H54 (cell line): ENCODE data around the gene LYZL1.
"Not testable (repeated sequence)": the region's sequence is repeated elsewhere in the genome, so short reads cannot be mapped to it uniquely, and the experiment has no call there.

Source experiments
- DNase-seq: peaks from one replicate; pipeline ENCODE4 v3.0.0; 2011; ENCODE audit warnings: low spot score, mixed read lengths; ENCODE audit not compliant: insufficient read length
- FAIRE-seq: peaks from 3 replicates; lab custom pipeline; 2011; peaks lifted over from hg19 to GRCh38; lab: Jason Lieb, UNC
- POLR2A ChIP-seq: IDR thresholded peaks from 2 replicates; pipeline ENCODE4 v1.6.1; 2011; ENCODE audit warnings: low read depth, mild to moderate bottlenecking, low read length

LYZL1 gene

DNA sequence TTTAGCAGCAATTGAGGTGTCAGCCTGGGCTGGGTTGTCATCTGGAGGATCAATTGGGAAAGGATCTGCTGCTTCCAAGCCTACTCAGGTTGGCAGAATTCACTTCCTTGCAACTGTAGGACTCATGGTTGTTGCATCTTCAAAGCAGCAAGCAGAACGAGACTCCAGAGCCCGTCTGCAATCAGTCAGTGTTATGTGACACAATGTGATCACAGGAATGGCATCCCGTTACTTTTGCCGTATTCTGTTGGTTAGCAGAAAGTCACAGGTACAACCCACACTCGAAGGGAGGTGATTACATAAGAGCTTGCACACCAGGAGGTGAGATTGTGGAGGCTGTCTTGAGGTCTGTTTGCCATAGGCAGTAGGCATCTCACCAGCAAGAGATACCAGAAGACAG, 15.4 kb upstream of the LYZL1 start:
- TF ChIP-seq POLR2A = no peak
- FAIRE-seq (no peak), DNase-seq (no peak)

DNA sequence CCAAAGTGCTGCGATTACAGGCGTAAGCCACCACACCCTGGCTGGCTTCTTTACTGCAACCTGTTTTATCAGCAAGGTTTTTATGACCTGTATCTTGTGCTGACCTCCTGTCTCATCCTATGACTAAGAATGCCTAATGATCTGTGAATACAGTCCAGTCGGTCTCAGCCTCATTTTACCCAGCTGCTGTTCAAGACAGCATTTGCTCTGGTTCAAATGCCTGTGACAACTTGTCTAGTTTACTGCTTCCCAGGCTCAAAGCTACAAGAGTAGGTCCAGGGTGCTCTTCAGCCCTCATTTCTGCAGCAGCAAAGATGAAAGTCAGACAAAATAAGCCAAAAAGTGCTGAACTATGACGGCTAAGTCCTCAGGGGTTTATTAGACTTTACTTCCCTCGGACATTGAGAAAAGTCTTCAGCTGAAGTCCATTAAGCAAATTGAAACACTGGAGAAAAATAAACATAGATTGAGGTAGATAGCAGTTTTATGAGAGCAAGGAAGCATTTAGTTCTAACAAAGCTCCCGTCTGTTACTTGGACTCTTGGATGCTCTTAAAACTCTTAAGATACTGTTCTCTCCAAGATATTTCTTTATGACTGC, 12.5 kb upstream of the LYZL1 start:
- FAIRE-seq (no peak), DNase-seq (no peak)
- TF ChIP-seq POLR2A = no peak

DNA sequence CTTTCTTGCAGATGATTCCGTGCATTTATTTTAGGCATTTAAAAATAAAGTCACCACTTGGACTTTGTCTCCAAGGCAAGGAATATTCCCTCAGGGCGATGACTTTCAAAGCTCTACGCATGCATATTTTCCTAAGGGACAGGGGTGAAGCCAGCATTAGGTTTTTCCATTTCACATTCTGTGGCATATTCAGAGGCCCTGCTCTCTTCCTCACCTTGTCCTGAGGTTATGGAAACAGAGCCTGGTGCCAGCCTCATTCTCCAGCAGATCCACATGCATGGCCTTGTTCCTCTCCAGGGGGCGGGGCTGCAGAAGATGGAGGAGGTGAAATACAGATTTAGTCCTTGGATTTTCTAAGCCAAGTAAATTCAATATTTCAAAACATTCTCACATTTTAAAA, 11.6 kb upstream of the LYZL1 start:
- DNase-seq (no peak), FAIRE-seq (no peak)
- no peak for TF ChIP-seq POLR2A

DNA sequence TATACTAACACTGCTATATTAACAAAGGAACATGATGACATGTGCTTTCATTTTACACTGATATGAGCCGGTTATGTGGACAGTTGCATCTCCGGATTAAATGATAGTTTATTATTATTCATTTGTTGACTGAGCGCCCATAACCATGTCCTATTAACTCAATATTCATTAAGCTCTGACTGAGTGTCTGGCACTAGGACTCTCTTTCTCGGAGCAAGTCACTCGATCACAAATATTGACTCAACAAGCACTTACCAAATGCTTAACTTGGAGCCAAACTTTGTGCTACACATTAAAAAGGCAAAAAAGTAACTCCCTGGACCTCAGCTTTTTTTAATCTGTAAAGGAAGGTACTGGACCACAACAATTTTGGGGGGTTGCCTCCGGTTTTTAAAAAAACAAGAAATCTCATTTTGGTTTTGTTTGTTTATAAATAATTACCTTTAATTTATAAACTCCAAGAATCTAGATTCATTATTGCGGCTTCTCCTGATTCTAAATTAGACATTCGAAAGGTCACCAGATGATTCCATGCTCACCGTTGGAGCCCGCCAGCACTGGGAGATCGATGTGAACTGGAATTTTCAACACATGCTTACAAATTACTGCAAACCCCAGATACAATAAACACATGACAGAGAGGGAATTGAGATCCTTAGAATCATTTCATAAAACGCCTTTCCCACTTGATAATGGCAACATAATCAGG, 8.9 kb upstream of the LYZL1 start:
- FAIRE-seq = no peak
- TF ChIP-seq POLR2A = no peak
- no peak for DNase-seq

DNA sequence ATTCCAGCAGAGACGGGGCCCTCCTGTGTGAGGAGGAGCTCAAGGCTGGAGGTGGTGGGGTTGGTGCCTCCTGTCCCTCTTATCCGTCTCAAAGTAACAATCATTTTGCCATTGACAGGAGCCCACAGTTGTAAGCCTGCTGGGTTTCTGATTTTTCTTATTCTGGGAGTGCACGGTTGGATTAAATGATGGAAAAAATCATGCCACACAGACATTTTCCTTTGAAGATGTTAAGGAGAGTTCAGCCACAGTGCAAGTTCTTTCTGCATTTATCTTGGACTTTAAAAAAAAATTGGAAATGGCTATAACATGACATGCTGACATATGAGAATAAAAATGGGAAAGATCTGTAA, 8.4 kb upstream of the LYZL1 start:
- DNase-seq (no peak), FAIRE-seq (no peak)
- TF ChIP-seq POLR2A = no peak

DNA sequence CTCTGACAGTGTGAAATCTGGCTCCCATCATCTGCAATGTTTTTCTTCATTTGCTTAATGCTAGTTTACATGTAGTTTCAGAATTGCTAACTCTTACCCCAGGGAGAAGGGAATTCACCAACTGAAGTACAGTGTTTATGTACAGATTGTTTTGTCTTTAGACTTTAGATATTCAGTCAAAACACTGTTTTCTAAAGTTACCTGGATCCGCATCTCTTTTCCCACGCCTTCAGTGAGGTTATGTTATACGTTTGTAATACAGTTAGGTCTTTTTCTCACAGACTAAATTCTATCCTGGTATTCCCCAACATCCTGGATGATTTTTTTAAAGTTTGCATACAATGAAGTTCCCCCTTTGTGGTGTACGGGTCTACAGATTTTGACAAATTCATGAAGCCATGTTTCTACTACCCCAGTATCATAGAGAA, 3.2 kb upstream of the LYZL1 start:
- no peak for DNase-seq
- no peak for FAIRE-seq
- TF ChIP-seq POLR2A = no peak

DNA sequence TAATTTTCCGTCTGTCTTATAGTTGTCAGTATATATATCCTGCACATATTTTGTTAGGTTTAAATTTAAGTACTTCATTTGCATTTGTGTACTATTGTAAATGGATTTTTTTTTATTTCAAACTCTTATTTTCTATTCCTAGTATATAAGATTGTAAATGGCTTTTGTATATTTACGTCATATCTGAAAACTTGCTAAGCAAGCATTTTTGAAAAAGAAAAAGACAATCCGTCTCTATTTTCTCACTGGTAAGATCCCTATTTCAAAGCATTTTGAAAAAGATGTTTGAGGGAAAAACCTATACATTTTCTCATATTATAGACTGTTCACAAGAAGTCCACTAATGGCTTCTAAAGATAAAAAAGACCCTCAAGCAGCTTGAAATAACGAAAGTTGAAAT, 1.2 kb upstream of the LYZL1 start:
- no peak for FAIRE-seq
- TF ChIP-seq POLR2A = no peak
- DNase-seq = no peak

DNA sequence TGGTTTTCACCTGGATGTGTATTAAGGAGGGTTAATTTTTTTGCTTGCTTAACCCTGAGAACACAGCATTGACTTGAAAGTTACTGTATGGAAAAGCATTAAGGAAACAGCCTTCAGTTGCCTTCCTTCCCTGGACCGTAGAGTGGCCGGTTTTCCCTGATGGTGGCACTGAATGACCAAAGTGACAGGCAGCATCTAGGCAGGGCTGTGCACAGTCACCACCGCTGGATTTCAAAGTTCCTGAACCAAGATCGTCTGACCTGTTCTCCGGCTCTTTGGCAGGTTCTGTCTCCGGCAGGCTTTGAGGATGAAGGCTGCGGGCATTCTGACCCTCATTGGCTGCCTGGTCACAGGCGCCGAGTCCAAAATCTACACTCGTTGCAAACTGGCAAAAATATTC, 2.7 kb downstream of the LYZL1 start:
- not testable (repeated sequence) for DNase-seq, FAIRE-seq

DNA sequence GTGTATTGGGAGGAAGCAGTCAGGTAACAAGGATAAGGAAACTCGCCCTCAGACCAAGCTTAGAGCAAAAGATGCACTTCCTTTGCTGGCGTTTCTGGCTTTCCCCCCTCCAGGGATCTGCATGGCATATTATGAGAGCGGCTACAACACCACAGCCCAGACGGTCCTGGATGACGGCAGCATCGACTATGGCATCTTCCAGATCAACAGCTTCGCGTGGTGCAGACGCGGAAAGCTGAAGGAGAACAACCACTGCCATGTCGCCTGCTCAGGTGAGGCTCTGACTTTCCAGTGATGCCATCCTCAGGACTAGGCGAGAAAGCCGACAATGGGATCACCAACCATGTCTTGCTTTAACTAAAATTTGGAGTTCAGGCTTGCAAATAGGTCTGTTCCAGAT, 3.5 kb downstream of the LYZL1 start:
- DNase-seq, FAIRE-seq: not testable (repeated sequence)

DNA sequence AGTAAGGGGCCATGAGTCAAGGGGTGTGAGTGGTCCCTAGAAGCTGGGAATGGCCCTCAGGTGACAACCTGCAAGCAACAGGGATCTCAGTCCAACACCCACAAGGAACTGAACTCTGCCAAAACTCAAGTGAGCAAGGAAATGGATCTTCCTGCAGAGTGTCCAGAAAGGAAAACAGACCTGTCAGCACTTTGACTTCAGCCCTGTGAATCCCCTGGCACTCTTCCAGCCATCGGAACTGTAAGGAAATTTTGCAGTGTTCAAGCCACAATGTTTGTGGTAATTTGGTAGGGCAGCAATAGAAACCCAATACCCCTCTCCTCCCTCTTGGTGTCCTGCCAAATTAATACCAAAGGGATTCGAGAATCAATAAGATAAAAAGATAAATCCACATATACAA, 6.9 kb downstream of the LYZL1 start:
- no peak for FAIRE-seq
- DNase-seq = no peak
- no peak for TF ChIP-seq POLR2A

DNA sequence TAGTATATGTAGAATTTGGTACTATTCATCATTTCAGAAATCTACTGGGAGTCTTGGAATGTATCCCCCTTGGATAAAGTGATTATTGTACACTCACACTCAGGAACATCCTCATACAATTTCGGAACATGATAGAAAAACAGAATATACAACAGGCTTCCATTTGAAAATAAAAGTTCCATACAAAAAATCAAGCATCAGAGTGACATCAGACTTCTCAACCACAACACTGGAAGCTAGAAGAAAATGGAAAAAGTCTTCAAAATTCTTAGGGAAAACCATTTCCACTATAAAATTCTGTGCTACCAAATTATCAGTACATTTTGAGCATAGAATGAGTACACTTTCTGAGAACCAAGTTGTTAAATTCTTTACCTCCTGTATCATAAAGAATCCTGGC, 8.8 kb downstream of the LYZL1 start:
- no peak for TF ChIP-seq POLR2A
- no peak for FAIRE-seq
- DNase-seq = no peak

DNA sequence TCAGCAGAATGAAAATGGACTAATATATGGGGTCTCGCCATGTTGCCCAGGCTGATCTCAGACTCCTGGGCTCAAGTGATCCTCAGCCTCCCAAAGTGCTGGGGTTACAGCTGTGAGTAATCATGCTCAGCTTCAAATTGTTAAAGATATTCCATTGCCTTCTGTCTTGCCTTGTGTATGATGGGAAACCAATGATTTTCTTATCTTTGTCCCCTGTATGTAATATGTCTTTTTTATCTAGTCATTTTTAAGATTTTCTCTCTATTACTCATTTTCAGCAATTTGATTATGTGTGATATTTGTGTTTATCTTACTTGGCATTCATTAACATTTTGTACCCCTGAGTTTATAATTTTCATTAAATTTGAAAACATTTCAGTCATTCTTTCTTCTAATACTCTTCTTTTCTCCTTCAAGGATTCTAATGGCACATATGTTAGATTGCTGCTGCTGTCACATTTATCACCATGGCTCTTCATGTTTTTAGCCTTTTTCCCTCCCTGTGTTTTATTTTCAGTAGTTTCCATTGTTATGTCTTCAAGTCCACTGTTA, 12.6 kb downstream of the LYZL1 start:
- FAIRE-seq = no peak
- TF ChIP-seq POLR2A = no peak
- DNase-seq = no peak

DNA sequence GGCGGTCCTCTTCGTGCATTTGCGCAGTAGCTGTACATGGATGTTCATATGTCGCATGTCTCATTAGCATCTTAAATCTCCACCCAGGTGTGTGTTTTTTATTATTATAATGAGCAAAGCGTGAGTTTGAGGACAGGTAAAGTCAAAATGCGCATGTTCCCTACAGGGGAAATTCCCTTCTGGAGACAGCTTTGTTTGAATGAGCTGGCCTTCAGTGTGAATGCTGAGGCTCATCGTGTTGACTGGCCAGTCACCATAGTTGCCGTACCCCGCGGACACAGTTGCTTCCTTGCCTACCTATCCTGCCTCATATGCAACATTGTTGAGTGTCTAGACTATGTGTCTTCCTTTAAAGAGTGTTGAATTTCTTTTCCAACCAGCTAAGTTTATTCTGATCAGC, 13.6 kb downstream of the LYZL1 start:
- TF ChIP-seq POLR2A = no peak
- FAIRE-seq = no peak
- no peak for DNase-seq

DNA sequence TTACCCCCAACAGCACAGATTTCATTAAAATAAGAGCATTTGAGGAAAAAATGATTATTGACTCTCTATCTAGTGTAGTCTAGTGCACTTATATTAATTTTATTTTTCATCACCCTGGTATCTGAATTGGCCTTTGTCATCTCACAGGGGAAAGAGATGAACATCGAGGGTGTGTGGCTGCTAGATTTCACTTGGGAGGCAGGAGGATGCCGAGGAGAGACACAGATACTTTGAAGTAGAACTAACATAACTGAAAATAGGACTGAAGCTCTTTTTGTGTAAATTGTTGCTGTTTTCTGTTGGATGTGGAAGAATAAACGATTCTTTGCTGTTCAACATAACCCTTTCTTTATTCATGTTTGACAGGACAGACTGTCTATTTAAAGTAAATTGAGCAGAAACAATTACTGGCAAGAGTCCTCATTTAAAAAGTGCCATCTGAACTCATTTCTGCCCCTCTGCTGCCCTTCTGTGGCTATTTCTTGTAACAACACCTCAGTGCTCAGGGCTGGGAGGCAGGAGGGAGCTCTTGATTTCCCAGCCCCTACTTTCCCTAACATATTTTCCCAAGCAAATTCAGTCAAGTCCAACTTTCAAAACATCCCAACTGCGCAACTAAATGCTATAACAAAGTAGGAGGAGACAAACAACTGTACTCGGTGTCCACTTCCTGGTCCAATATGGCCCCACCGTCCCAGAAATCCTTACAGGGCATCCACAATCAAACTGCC, 15.6 kb downstream of the LYZL1 start:
- peak; percentile 93 for FAIRE-seq
- peak; percentile 44 for DNase-seq
- TF ChIP-seq POLR2A = no peak

DNA sequence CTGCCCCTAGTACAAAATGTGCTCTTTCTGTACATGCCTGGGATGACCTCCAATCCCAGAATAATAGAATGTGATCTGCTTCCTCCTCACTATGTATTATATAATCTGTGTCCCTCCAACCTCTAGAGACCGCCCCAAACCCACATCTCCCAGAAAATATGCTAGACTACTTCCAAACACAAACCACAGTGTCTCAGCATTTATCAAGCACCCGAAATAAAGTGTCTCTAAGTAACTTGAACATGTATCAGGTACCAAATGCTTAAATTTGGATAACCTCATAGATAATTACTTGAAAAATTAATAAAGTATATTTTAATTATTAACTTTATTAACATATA, 16.1 kb downstream of the LYZL1 start:
- FAIRE-seq = no peak
- DNase-seq = no peak
- no peak for TF ChIP-seq POLR2A

DNA sequence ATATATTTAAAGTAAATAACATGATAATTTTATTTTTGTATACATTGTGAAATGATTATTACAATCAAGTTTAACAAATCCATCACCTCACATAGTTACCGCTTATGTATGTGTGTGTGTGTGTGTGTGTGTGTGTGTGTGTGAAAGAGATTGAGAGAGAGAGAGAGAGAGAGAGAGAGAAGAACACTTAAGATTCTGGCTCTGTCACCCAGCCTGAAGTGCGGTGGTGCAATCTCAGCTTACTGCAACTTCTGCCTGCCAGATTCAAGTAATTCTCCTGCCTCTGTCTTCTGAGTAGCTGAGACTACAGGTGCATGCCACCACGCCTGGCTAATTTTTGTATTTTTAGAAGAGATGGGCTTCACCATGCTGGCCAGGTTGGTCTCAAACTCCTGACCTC, 17.8 kb downstream of the LYZL1 start:
- no peak for DNase-seq
- TF ChIP-seq POLR2A = no peak
- FAIRE-seq = no peak

DNA sequence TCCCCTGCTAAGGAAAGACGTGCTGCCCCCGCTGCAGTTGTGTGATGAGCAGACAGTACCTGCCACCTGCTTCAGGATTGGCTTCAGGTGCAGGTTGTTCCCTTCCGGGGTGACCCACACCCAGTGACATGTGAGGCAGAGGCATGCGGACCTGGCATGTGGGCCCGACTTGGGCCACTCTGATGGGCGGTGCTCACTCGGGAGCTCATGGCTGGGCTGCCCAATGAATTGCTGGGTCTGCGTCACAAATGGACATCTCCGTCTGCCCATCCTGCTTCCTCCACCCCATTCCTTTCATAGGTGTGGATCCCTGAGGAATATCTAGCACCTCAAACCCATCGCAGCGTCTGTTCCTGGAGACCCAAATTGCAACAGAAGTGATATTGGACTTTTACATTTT, 19.3 kb downstream of the LYZL1 start:
- DNase-seq, FAIRE-seq: not testable (repeated sequence)
